Esophagus muscularis mucosa (tissue), 4 donors: Measurements from ENCODE around the gene LRRC10B. TPM values are rescaled to one million over a fixed set of nuclear protein-coding genes. Genes with fewer than 3 reads are reported as not detected.
"Not testable (repeated sequence)": the region's sequence is repeated elsewhere in the genome, so short reads cannot be mapped to it uniquely, and the experiment has no call there.

Experiments used
- DNase-seq: peaks from one replicate; pipeline ENCODE4 v3.0.0-alpha.2; 2017; ENCODE audit errors: extremely low spot score
- H3K27ac ChIP-seq, 4 donors: fragments of 200-600 bp; sonication (generic); replicated peaks in 1 of 4; 1 replicate in 3 of 4; 2 replicates in 1 of 4; pipeline ENCODE4 v1.5.1; 2016 to 2019; ENCODE audit warnings: mild to moderate bottlenecking in 1 of 4
- H3K27me3 ChIP-seq, 4 donors: fragments of 200-600 bp; sonication (generic); one replicate each; pipeline versions ENCODE4 v1.5.1 to v1.6.0; 2016 to 2019
- H3K36me3 ChIP-seq, 4 donors: fragments of 200-600 bp; sonication (generic); one replicate each; pipeline ENCODE4 v1.5.1; 2016 to 2019
- H3K4me1 ChIP-seq, 4 donors: fragments of 200-600 bp; sonication (generic); one replicate each; pipeline ENCODE4 v1.5.1; 2016 to 2019
- H3K4me3 ChIP-seq, 4 donors: fragments of 200-600 bp; sonication (generic); 1 replicate in 2 of 4; 2 replicates in 2 of 4; pipeline ENCODE4 v1.5.1; 2016 to 2019; ENCODE audit warnings: mild to moderate bottlenecking in 4 of 4, moderate library complexity in 1 of 4
- H3K9me3 ChIP-seq, 4 donors: fragments of 200-600 bp; sonication (generic); 1 replicate in 3 of 4; 2 replicates in 1 of 4; pipeline ENCODE4 v1.5.1; 2016 to 2019
- EP300 ChIP-seq: sonication (generic); formaldehyde crosslinking; IDR thresholded peaks from one replicate; pipeline ENCODE4 v1.6.1; 2017; ENCODE audit warnings: antibody characterized with exemption
- POLR2A ChIP-seq: fragments of 450-650 bp; IDR thresholded peaks from one replicate; pipeline ENCODE4 v1.6.1; 2017; ENCODE audit warnings: antibody characterized with exemption, moderate library complexity, mild to moderate bottlenecking, low read depth
- POLR2AphosphoS5 ChIP-seq, 2 donors: sonication (generic); formaldehyde crosslinking; IDR thresholded peaks; one replicate each; pipeline ENCODE4 v1.6.1; 2017; ENCODE audit warnings: antibody characterized with exemption in 2 of 2
- WGBS: methylation state at CpG from one replicate; pipeline ENCODE4 v1.1.5; 2018; 5-methylcytosine and 5-hydroxymethylcytosine counted together
- intact Hi-C: fragments of 100-400 bp; cut with DNase I; formaldehyde crosslinking; loops from one replicate; pipeline ENCODE4 v1.15.1; 2023
- total RNA-seq, 4 donors: library from RNA; depleted of rRNA; stranded (reverse); fragments of >200 nt; gene quantifications; one replicate each; pipeline versions ENCODE4 v1.1.0 to v1.2.1, GENCODE V29; 2016
- TF ChIP-seq, protein P1 (sequence below), 3 experiments: fragments of 200-600 bp in 2 of 3; fragments of 450-650 bp in 1 of 3; sonication (generic) in 2 of 3; IDR thresholded peaks; one replicate each; pipeline ENCODE4 v1.5.1; 2017 to 2019; ENCODE audit warnings: antibody characterized with exemption in 3 of 3, mild to moderate bottlenecking in 2 of 3, moderate library complexity in 1 of 3

The LRRC10B gene
- total RNA-seq, result 1 to 10 TPM in 3 of 4 donors, not detected in 1; 1.3 to 2.2 (median 2.0) TPM

DNA sequence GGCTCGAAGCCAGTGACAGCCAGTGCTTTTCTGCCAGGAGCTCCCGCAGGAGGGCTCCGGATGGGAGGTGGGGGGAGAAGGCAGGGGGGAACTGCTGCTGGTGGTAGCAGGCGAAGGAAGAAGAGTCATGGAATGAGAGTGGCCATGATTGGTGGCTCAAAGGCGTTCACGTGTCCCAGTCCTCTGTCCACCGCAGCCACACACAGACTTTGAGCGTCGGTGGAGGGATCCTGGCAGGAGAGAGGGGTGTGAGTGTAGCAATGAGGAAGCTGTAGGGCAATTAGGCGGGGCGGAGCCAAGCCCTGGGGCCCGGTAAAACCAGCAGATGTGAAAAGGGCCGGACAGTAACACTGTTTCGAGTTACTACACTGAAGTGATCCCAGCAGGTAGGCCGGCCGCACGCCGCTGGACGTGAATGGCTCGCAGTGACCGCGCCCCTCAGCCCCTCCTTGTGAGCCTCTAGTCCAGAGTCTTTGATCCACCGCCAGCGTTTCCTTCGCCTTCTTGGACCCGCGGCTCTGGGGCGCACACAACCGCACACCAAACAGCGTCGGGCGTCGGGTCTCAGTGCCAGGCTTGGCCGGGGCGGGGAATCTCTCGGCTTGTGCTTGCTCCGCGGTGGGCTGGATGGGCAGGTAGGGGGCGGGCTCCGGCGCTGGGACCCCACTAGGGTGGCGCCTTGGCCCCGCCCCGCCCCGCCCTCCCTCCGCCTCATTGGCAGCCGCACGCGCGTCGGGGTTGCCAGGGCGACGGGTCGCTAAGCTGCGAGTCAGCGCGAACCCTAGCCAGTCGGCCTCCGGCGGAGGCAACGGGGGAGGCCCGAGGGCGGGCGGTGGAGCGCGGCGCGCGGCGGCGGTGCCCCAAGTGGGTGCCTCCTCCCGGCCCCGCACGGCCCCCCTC lies at the start of gene LRRC10B:
TSS of gene LRRC10B (plus strand) at position 788 of the 900 bp plus-strand sequence. CDS start 250 bp downstream, outside the sequence.
- TF ChIP-seq, protein P1, sequence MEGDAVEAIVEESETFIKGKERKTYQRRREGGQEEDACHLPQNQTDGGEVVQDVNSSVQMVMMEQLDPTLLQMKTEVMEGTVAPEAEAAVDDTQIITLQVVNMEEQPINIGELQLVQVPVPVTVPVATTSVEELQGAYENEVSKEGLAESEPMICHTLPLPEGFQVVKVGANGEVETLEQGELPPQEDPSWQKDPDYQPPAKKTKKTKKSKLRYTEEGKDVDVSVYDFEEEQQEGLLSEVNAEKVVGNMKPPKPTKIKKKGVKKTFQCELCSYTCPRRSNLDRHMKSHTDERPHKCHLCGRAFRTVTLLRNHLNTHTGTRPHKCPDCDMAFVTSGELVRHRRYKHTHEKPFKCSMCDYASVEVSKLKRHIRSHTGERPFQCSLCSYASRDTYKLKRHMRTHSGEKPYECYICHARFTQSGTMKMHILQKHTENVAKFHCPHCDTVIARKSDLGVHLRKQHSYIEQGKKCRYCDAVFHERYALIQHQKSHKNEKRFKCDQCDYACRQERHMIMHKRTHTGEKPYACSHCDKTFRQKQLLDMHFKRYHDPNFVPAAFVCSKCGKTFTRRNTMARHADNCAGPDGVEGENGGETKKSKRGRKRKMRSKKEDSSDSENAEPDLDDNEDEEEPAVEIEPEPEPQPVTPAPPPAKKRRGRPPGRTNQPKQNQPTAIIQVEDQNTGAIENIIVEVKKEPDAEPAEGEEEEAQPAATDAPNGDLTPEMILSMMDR (IDR thresholded peaks at IDR 0.05), result no peak
- TF ChIP-seq POLR2A (no peak), EP300 (no peak), POLR2AphosphoS5 (IDR thresholded peaks at IDR 0.05) (no peak)
- peaks cover 14 to 26% (median 24%) of the 10 kb centered on the region in 4 donors for H3K4me1 ChIP-seq
- peak within 1 kb of the TSS; percentile 39 to 42 (median 40) for H3K4me3 ChIP-seq
- 10% methylated on average over 22 of the region's 74 CpGs for WGBS
- DNase-seq, result no peak
- peaks cover 4 to 85% (median 35%) of the 10 kb centered on the region in 4 donors for H3K27me3 ChIP-seq
- no peaks in the 10 kb centered on the region for H3K9me3 ChIP-seq
- H3K36me3 ChIP-seq, result no peaks in the 10 kb centered on the region
- peak within 1 kb of the TSS; percentile 13 to 56 (median 24) for H3K27ac ChIP-seq
- intact Hi-C loops, result no loop called here

DNA sequence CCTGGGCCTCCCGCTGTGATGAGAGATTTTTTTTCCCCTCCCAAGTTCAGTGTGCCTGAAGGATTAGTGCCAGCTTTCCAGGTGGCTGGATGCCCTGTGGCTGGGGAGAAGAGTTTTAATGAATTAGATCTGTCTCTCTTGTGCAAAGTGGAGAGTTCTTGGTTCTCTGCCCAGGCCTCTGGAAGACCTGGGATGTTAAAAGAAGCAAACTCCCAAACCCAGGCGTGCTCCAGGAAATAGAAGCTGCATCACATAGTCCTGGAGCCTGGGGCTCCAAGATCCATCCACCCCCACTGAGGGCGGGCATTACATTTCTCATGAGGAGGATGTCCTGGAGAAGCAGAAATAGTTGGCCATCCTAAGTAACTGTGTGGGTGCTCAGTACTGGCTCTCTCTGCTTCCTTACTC lies 48.1 kb upstream of the LRRC10B start:
- Histone ChIP-seq H3K36me3 (peaks cover 0 to 16% (median 10%) of the 10 kb centered on the region in 4 donors), H3K27me3 (no peaks in the 10 kb centered on the region), H3K4me3 (no peak overlapping the region), H3K9me3 (no peaks in the 10 kb centered on the region), H3K4me1 (peaks cover 12 to 16% (median 15%) of the 10 kb centered on the region in 4 donors), H3K27ac (peak overlapping the region in 1 of 4 donors; percentile 47)
- WGBS, result 20% methylated on average over 3 of the region's 3 CpGs
- peak in 1 of 2 donors; percentile 6 for TF ChIP-seq POLR2AphosphoS5 (IDR thresholded peaks at IDR 0.05)
- TF ChIP-seq EP300, result no peak
- TF ChIP-seq POLR2A, result no peak
- TF ChIP-seq, protein P1 (IDR thresholded peaks at IDR 0.05), result no peak
- DNase-seq, result no peak
- intact Hi-C loops, result no loop called here

DNA sequence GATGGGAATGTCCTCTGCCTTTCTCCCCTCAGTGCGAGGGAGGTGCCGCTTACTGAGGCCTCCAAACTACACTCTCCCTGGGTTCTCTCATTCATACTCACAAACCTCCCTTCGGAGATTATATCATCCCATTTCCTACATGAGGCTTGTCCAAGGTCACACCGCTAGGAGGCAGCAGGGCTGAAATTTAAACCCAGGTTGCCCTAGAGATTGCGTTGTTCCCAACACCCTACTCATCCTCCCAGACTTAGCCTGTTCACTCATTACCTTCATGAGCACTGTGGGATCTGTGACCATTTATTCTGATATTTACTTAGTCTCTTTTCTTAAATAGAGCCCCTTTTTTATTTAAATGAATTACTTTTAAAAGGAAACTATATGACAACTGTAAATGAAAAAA lies 47.6 kb upstream of the LRRC10B start:
- TF ChIP-seq EP300 (no peak), POLR2A (no peak), POLR2AphosphoS5 (IDR thresholded peaks at IDR 0.05) (no peak)
- TF ChIP-seq, protein P1 (IDR thresholded peaks at IDR 0.05), result no peak
- WGBS, result 72% methylated on average over 5 of the region's 5 CpGs
- DNase-seq, result no peak
- Histone ChIP-seq H3K27ac (peak overlapping the region in 1 of 4 donors; percentile 47), H3K4me3 (no peak overlapping the region), H3K36me3 (peaks cover 0 to 13% (median 6%) of the 10 kb centered on the region in 4 donors), H3K27me3 (no peaks in the 10 kb centered on the region), H3K9me3 (no peaks in the 10 kb centered on the region), H3K4me1 (peaks cover 12 to 16% (median 15%) of the 10 kb centered on the region in 4 donors)
- intact Hi-C loops, result no loop called here

- H3K27me3 ChIP-seq, intact Hi-C loops, H3K27ac ChIP-seq, H3K9me3 ChIP-seq, DNase-seq, H3K4me3 ChIP-seq: not testable (repeated sequence)
- peaks cover 6 to 13% (median 10%) of the 10 kb centered on the region in 4 donors for H3K4me1 ChIP-seq
- 79% methylated on average over 6 of the region's 6 CpGs for WGBS
- peaks cover 0 to 45% (median 31%) of the 10 kb centered on the region in 4 donors for H3K36me3 ChIP-seq
Observed at GRCh38 chr11:61467602-61468001, 40.9 kb upstream of the LRRC10B start.

DNA sequence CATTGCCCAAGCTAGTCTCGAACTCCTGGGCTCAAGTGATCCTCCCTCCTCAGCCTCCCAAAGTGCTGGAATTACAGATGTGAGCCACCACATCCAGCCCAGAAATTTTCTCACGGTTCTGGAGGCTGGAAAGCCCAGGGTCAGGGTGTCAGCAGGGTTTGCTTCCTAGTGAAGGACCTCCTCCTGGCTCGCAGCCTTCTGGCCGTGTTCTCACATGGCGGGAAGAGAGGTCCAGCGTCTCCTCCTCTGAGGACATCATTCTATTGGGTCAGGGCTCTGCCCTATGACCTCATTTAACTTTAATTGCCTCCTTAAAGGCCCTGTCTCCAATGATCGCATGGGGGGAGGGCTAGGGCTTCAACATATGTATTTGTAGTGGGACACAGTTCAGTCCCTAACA lies 40.5 kb upstream of the LRRC10B start:
- 85% methylated on average over 7 of the region's 7 CpGs for WGBS
- no peaks in the 10 kb centered on the region for H3K27me3 ChIP-seq
- TF ChIP-seq, protein P1 (IDR thresholded peaks at IDR 0.05), result no peak
- no peak for TF ChIP-seq EP300
- no peak for TF ChIP-seq POLR2AphosphoS5 (IDR thresholded peaks at IDR 0.05)
- TF ChIP-seq POLR2A, result no peak
- intact Hi-C loops, result no loop called here
- no peaks in the 10 kb centered on the region for H3K9me3 ChIP-seq
- peaks cover 0 to 41% (median 29%) of the 10 kb centered on the region in 4 donors for H3K36me3 ChIP-seq
- peak overlapping the region in 1 of 4 donors; percentile 0 for H3K27ac ChIP-seq
- no peak overlapping the region for H3K4me3 ChIP-seq
- H3K4me1 ChIP-seq, result peaks cover 6 to 17% (median 13%) of the 10 kb centered on the region in 4 donors
- DNase-seq, result no peak
